Stomach (tissue), 9 donors: ENCODE measurements around the gene LIN52. TPM values are rescaled to one million over a fixed set of nuclear protein-coding genes. Genes with fewer than 3 reads are reported as not detected.

Source experiments
- DNase-seq, 2 donors: peaks; one replicate each; pipeline versions ENCODE4 v3.0.0 to v3.0.0-alpha.2; 2013 to 2019
- H3K27ac ChIP-seq, 5 donors: fragments of 200-600 bp in 4 of 5; sonication (generic) in 4 of 5; one replicate each; pipeline ENCODE4 v1.5.1; 2013 to 2019; ENCODE audit warnings: mild to moderate bottlenecking in 1 of 5, moderate library complexity in 1 of 5
- H3K27me3 ChIP-seq, 3 donors: fragments of 200-600 bp; sonication (generic); one replicate each; pipeline ENCODE4 v1.5.1; 2017 to 2019; ENCODE audit warnings: mixed run types in 1 of 3
- H3K36me3 ChIP-seq, 4 donors: fragments of 200-600 bp; sonication (generic); 1 replicate in 3 of 4; 2 replicates in 1 of 4; pipeline ENCODE4 v1.5.1; 2016 to 2019
- H3K4me1 ChIP-seq, 4 donors: fragments of 200-600 bp; sonication (generic); one replicate each; pipeline ENCODE4 v1.5.1; 2016 to 2019
- H3K4me3 ChIP-seq, 4 donors: fragments of 200-600 bp; sonication (generic) in 3 of 4; one replicate each; pipeline ENCODE4 v1.5.1; 2016 to 2019; ENCODE audit warnings: mild to moderate bottlenecking in 1 of 4
- H3K9me3 ChIP-seq, 4 donors: fragments of 200-600 bp; sonication (generic); one replicate each; pipeline ENCODE4 v1.5.1; 2016 to 2019
- CTCF ChIP-seq, 7 experiments: fragments of 450-650 bp in 4 of 7; fragments of 200-600 bp in 3 of 7; sonication (generic) in 3 of 7; IDR thresholded peaks; one replicate each; pipeline ENCODE4 v1.5.1; 2016 to 2019; ENCODE audit warnings: antibody characterized with exemption in 7 of 7, control low read depth in 2 of 7, mild to moderate bottlenecking in 1 of 7
- EP300 ChIP-seq: sonication (generic); formaldehyde crosslinking; IDR thresholded peaks from one replicate; pipeline ENCODE4 v1.6.1; 2017; ENCODE audit warnings: antibody characterized with exemption
- POLR2A ChIP-seq, 4 donors: fragments of 450-650 bp; IDR thresholded peaks; one replicate each; pipeline ENCODE4 v1.6.1; 2016; ENCODE audit warnings: antibody characterized with exemption in 4 of 4, control low read depth in 2 of 4, mild to moderate bottlenecking in 1 of 4, moderate library complexity in 1 of 4
- POLR2AphosphoS5 ChIP-seq, 3 donors: sonication (generic); formaldehyde crosslinking; IDR thresholded peaks; one replicate each; pipeline ENCODE4 v1.6.1; 2016; ENCODE audit warnings: antibody characterized with exemption in 3 of 3
- WGBS, 5 donors: extraction: QIAGEN DNeasy Blood & Tissue Kit in 3 of 5; methylation state at CpG; one replicate each; pipeline versions ENCODE4 v1.1.5 to v1.1.7; 2013 to 2018; 5-methylcytosine and 5-hydroxymethylcytosine counted together
- intact Hi-C: fragments of 100-400 bp; cut with DNase I; formaldehyde crosslinking; loops from one replicate; pipeline ENCODE4 v1.15.1; 2023; ENCODE audit warnings: low total_unique reads
- polyA plus RNA-seq, 3 donors: library from polyadenylated mRNA; stranded (reverse); fragments of 200-250 nt; gene quantifications; one replicate each; pipeline ENCODE4 v1.2.3, GENCODE V29; 2013
- total RNA-seq, 5 donors: library from RNA; depleted of rRNA; stranded (reverse); fragments of >200 nt; gene quantifications; one replicate each; pipeline versions ENCODE4 v1.1.0 to v1.2.3, GENCODE V29; 2014 to 2016
- donor health status: healthy with polysubstance abuse.
- donor health status: Bipolar disorder and iron deficiency.
- donor health status: healthy.

The LIN52 gene
- total and polyA plus RNA-seq, 8 donors, result 0.87 to 16.7 (median 6.9) TPM

- Histone ChIP-seq H3K9me3 (no peaks in the 10 kb centered on the region), H3K27ac (peak overlapping the region in 1 of 5 donors; percentile 1), H3K36me3 (peaks cover 0 to 4% (median 0%) of the 10 kb centered on the region in 4 donors), H3K4me1 (peaks cover 0 to 12% (median 1%) of the 10 kb centered on the region in 4 donors), H3K4me3 (no peak overlapping the region), H3K27me3 (no peaks in the 10 kb centered on the region)
- DNase-seq, result peak in 1 of 2 donors; percentile 67
- no peak for TF ChIP-seq POLR2AphosphoS5 (IDR thresholded peaks at IDR 0.05)
- TF ChIP-seq EP300, result no peak
- no peak for TF ChIP-seq CTCF (IDR thresholded peaks at IDR 0.05)
- no peak for TF ChIP-seq POLR2A (IDR thresholded peaks at IDR 0.05)
- intact Hi-C loops, result no loop called here
- WGBS, 5 donors, result 33 to 55% (median 41%) methylated on average over 8 of the region's 8 CpGs
Measured at GRCh38 chr14:74140374-74140850, 55.7 kb downstream of the LIN52 start.

- no peaks in the 10 kb centered on the region for H3K27me3 ChIP-seq
- TF ChIP-seq POLR2A (IDR thresholded peaks at IDR 0.05), result no peak
- TF ChIP-seq POLR2AphosphoS5 (IDR thresholded peaks at IDR 0.05), result no peak
- TF ChIP-seq CTCF (IDR thresholded peaks at IDR 0.05), result no peak
- TF ChIP-seq EP300, result no peak
- H3K9me3 ChIP-seq, result no peaks in the 10 kb centered on the region
- WGBS, 5 donors, result 63 to 74% (median 70%) methylated on average over 3 of the region's 3 CpGs
- peak in 1 of 2 donors; percentile 31 for DNase-seq
- H3K36me3 ChIP-seq, result peaks cover 0 to 4% (median 0%) of the 10 kb centered on the region in 4 donors
- H3K27ac ChIP-seq, result no peak overlapping the region
- intact Hi-C loops, result no loop called here
- H3K4me1 ChIP-seq, result peaks cover 0 to 12% (median 0%) of the 10 kb centered on the region in 4 donors
- no peak overlapping the region for H3K4me3 ChIP-seq
Measured at GRCh38 chr14:74141703-74142102, 56.9 kb downstream of the LIN52 start.

- TF ChIP-seq EP300, result no peak
- TF ChIP-seq CTCF (IDR thresholded peaks at IDR 0.05), result no peak
- no peak for TF ChIP-seq POLR2AphosphoS5 (IDR thresholded peaks at IDR 0.05)
- TF ChIP-seq POLR2A (IDR thresholded peaks at IDR 0.05), result no peak
- Histone ChIP-seq H3K27me3 (no peaks in the 10 kb centered on the region), H3K36me3 (peaks cover 0 to 4% (median 0%) of the 10 kb centered on the region in 4 donors), H3K4me1 (peaks cover 0 to 12% (median 0%) of the 10 kb centered on the region in 4 donors), H3K4me3 (no peak overlapping the region), H3K9me3 (no peaks in the 10 kb centered on the region), H3K27ac (no peak overlapping the region)
- 73 to 90% (median 85%) methylated on average over 4 of the region's 4 CpGs for WGBS, 5 donors
- intact Hi-C loops, result no loop called here
- DNase-seq, result no peak
Measured at GRCh38 chr14:74142523-74142922, 57.8 kb downstream of the LIN52 start.

DNA sequence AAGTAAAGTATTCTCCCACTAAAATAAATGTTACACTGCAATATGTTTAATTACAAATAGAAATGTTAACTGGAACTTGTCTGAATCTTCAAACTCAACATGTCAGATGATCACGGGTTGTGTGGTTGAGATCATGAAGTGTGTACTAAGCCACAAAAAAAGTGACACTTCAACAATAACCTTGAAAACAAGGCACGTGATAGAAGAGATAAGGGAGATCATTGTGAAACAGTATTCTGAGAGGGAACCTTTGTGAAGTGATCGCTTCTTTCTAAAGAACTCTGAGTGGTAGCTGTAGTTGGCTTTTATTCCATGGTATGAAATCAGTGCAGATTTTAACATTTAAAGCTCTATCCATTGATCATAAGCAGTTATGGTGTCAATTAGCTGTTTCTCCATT lies 60.0 kb downstream of the LIN52 start:
- DNase-seq, result no peak
- intact Hi-C loops, result no loop called here

DNA sequence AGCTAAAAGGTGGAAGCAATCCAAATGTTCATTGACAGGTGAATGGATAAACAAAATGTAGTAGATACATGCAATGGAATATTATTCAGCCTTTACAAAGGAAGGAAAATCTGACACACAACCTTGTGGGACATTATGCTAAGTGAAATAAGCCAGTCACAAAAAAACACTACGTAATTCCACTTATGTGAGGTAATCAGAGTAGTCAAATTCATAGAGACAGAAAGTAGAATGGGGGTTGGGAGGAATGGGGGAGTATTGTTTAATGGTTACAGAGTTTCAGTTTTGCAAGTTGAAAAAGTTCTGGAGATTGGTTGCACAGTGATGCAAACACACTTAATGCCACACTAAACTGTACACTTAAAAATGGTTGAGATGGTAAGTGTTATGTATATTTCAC lies 62.8 kb downstream of the LIN52 start:
- H3K4me3 ChIP-seq, result no peak overlapping the region
- WGBS, 5 donors, result 81 to 100% (median 91%) methylated on average over 1 of the region's 1 CpG
- intact Hi-C loops, result no loop called here
- H3K9me3 ChIP-seq, result no peaks in the 10 kb centered on the region
- peaks cover 0 to 4% (median 0%) of the 10 kb centered on the region in 4 donors for H3K36me3 ChIP-seq
- no peak overlapping the region for H3K27ac ChIP-seq
- no peak for DNase-seq
- H3K27me3 ChIP-seq, result no peaks in the 10 kb centered on the region
- TF ChIP-seq POLR2A (IDR thresholded peaks at IDR 0.05) (no peak), EP300 (no peak), CTCF (IDR thresholded peaks at IDR 0.05) (no peak)
- peaks cover 0 to 5% (median 0%) of the 10 kb centered on the region in 4 donors for H3K4me1 ChIP-seq

More for the DNA sequence above, 60.0 kb downstream of the LIN52 start:
- WGBS, 5 donors, result 72 to 84% (median 75%) methylated on average over 3 of the region's 3 CpGs
- H3K9me3 ChIP-seq, result no peaks in the 10 kb centered on the region
- H3K27me3 ChIP-seq, result no peaks in the 10 kb centered on the region
- H3K36me3 ChIP-seq, result peaks cover 0 to 4% (median 0%) of the 10 kb centered on the region in 4 donors
- peaks cover 0 to 12% (median 0%) of the 10 kb centered on the region in 4 donors for H3K4me1 ChIP-seq
- no peak for TF ChIP-seq POLR2A (IDR thresholded peaks at IDR 0.05)
- H3K4me3 ChIP-seq, result no peak overlapping the region
- H3K27ac ChIP-seq, result no peak overlapping the region
